Panc1 (cell line): ENCODE measurements around the gene BCS1L. TPM values are rescaled to one million over a fixed set of nuclear protein-coding genes. Genes with fewer than 3 reads are reported as not detected.
"Not testable (repeated sequence)": the region's sequence is repeated elsewhere in the genome, so short reads cannot be mapped to it uniquely, and the experiment has no call there.

Experiments
- ATAC-seq: fragments of 200-7000 bp; cut with Tn5 transposase; 2 replicates; pipeline ENCODE4 v1.9.1; 2020; ENCODE audit warnings: mild to moderate bottlenecking, moderate library complexity
- BruUV-seq: library from RNA; stranded (reverse); fragments of 400-500 nt; replicated peaks from 2 replicates; lab custom pipeline; 2021; lab: Mats Ljungman, UMichigan
- CTCF ChIA-PET: fragments of 300-600 bp; sonication (Branson Sonifier 250); formaldehyde crosslinking; loops from one replicate; lab custom pipeline; 2022; ENCODE audit warnings: antibody characterized with exemption; lab: Charles Lee
- POLR2A ChIA-PET: fragments of 300-600 bp; sonication (Branson Sonifier 250); formaldehyde crosslinking; loops from one replicate; lab custom pipeline; 2022; ENCODE audit warnings: antibody characterized with exemption; lab: Charles Lee
- DNase-seq: peaks from one replicate; pipeline ENCODE4 v3.0.0-alpha.2; 2010; ENCODE audit warnings: low read depth, low spot score
- H3K27ac ChIP-seq: 2 replicates; pipeline ENCODE4 v1.5.1; 2011; ENCODE audit warnings: mild to moderate bottlenecking, low read length, inconsistent platforms
- H3K27me3 ChIP-seq: fragments of 200-500 bp; sonication (Bioruptor generic); 2 replicates; pipeline ENCODE4 v1.6.0; 2014; ENCODE audit warnings: low read length, inconsistent platforms; ENCODE audit not compliant: control insufficient read depth, insufficient read depth
- H3K36me3 ChIP-seq: fragments of 200-500 bp; sonication (Bioruptor generic); 2 replicates; pipeline ENCODE4 v1.5.1; 2014; ENCODE audit warnings: inconsistent platforms, mild to moderate bottlenecking, low read length, moderate library complexity; ENCODE audit not compliant: control insufficient read depth, insufficient read depth
- H3K4me1 ChIP-seq: 2 replicates; pipeline ENCODE4 v1.5.1; 2011; ENCODE audit warnings: inconsistent platforms, mild to moderate bottlenecking, low read length, moderate library complexity; ENCODE audit not compliant: control insufficient read depth, insufficient read depth
- H3K4me3 ChIP-seq, 2 experiments: 2 replicates each; pipeline ENCODE4 v1.5.1; 2011 to 2012; ENCODE audit warnings: low read depth in 2 of 2, low read length in 2 of 2, mild to moderate bottlenecking in 2 of 2, inconsistent platforms in 1 of 2, moderate library complexity in 1 of 2
- H3K9me3 ChIP-seq: fragments of 200-500 bp; sonication (Bioruptor generic); 2 replicates; pipeline ENCODE4 v1.5.1; 2014; ENCODE audit warnings: low read depth, mild to moderate bottlenecking, inconsistent platforms, low read length, moderate library complexity; ENCODE audit not compliant: control insufficient read depth, insufficient read depth
- CTCF ChIP-seq: fragments of 450-650 bp; IDR thresholded peaks from 2 replicates; pipeline ENCODE4 v1.5.1; 2017; ENCODE audit warnings: mild to moderate bottlenecking
- POLR2AphosphoS5 ChIP-seq: IDR thresholded peaks from 2 replicates; pipeline ENCODE4 v1.6.1; 2012; ENCODE audit warnings: mild to moderate bottlenecking, low read depth, low read length, moderate library complexity
- REST ChIP-seq, 2 experiments: IDR thresholded peaks; 2 replicates each; pipeline ENCODE4 v1.6.1; 2011 to 2012; ENCODE audit warnings: low read depth in 2 of 2, control low read depth in 1 of 2, low read length in 1 of 2, mild to moderate bottlenecking in 1 of 2, moderate library complexity in 1 of 2; ENCODE audit not compliant: insufficient read depth in 1 of 2
- SIN3A ChIP-seq: IDR thresholded peaks from 2 replicates; pipeline ENCODE4 v1.6.1; 2012; ENCODE audit warnings: low read depth, mild to moderate bottlenecking, low read length, moderate library complexity, borderline replicate concordance; ENCODE audit not compliant: insufficient read depth
- TCF7L2 ChIP-seq: IDR thresholded peaks from 2 replicates; pipeline ENCODE4 v1.6.1; 2011; ENCODE audit warnings: mild to moderate bottlenecking, low read depth, low read length, inconsistent platforms
- in situ Hi-C: cut with HindIII; loops from 2 replicates; pipeline ENCODE4 v1.10.0; 2016; ENCODE audit warnings: low sequenced_read_pairs, low pct_unique_long_range_greater_than_20kb
- intact Hi-C: fragments of 100-400 bp; cut with micrococcal nuclease; formaldehyde crosslinking; loops from one replicate; pipeline ENCODE4 v1.10.0; 2022; ENCODE audit not compliant: unreplicated experiment
- total RNA-seq: library from RNA; stranded (reverse); gene quantifications from one replicate; pipeline ENCODE4 v1.2.1, GENCODE V29; 2021; ENCODE audit not compliant: unreplicated experiment

Gene BCS1L
- total RNA-seq, 1 experiment from 2014 or later: 42.0 TPM

- POLR2A ChIA-PET: interaction anchor here (0.6 kb wide), 1 partner anchor 20 kb away, joined by 3 read pairs; the partner anchor contains the start of genes BCS1L and ZNF142
- no peak for DNase-seq
Observed at GRCh38 chr2:218680061-218680460, 20.6 kb downstream of the BCS1L start.

GRCh38 chr2:218687400-218688060 lies 28.0 kb downstream of the BCS1L start:
- H3K27ac ChIP-seq, BruUV-seq, H3K27me3 ChIP-seq, H3K9me3 ChIP-seq, H3K4me1 ChIP-seq, H3K4me3 ChIP-seq, DNase-seq, H3K36me3 ChIP-seq, in situ Hi-C loops: not testable (repeated sequence)
- TF ChIP-seq CTCF: peak; percentile 90
- ChIA-PET POLR2A (interaction anchor here (1.0 kb wide), 1 partner anchor 16 kb away, joined by 3 read pairs; no protein-coding TSS in a partner anchor), CTCF (interaction anchor here (1.1 to 1.3 kb wide), 2 partner anchors 28 to 160 kb away, joined by 6 to 10 read pairs; partner anchors contain the start of genes BCS1L and ZNF142)
- peak; percentile 99 for ATAC-seq
- intact Hi-C loops: loop anchor here (1.0 kb wide), 1 partner anchor 160 kb away; no protein-coding TSS in a partner anchor

More at GRCh38 chr2:218680061-218680460, 20.6 kb downstream of the BCS1L start:
- in situ Hi-C loops: no loop called here
- Histone ChIP-seq H3K4me3 (no peak overlapping the region), H3K36me3 (no peaks in the 10 kb centered on the region; the same call in 1 of the 2 replicates), H3K9me3 (no peaks in the 10 kb centered on the region), H3K4me1 (no peaks in the 10 kb centered on the region), H3K27me3 (no peaks in the 10 kb centered on the region), H3K27ac (no peak overlapping the region)
- ATAC-seq: no peak
- CTCF ChIA-PET: no interaction called here
- intact Hi-C loops: no loop called here
- TF ChIP-seq TCF7L2 (no peak), REST (IDR thresholded peaks at IDR 0.05; ENCODE audit: insufficient read depth in 1 of 2, low read depth in 2 of 2, low read length in 1 of 2) (no peak), POLR2AphosphoS5 (no peak), SIN3A (no peak), CTCF (no peak)
- BruUV-seq: no TSS peak
